HG03565 (cell line): ENCODE data around the gene DGKD.

ENCODE experiments used
- ATAC-seq: cut with Tn5 transposase; IDR thresholded peaks from one replicate; pipeline ENCODE4 v1.9.1; 2021; ENCODE audit warnings: mild to moderate bottlenecking, moderate library complexity; ENCODE audit not compliant: unreplicated experiment

Gene DGKD

DNA sequence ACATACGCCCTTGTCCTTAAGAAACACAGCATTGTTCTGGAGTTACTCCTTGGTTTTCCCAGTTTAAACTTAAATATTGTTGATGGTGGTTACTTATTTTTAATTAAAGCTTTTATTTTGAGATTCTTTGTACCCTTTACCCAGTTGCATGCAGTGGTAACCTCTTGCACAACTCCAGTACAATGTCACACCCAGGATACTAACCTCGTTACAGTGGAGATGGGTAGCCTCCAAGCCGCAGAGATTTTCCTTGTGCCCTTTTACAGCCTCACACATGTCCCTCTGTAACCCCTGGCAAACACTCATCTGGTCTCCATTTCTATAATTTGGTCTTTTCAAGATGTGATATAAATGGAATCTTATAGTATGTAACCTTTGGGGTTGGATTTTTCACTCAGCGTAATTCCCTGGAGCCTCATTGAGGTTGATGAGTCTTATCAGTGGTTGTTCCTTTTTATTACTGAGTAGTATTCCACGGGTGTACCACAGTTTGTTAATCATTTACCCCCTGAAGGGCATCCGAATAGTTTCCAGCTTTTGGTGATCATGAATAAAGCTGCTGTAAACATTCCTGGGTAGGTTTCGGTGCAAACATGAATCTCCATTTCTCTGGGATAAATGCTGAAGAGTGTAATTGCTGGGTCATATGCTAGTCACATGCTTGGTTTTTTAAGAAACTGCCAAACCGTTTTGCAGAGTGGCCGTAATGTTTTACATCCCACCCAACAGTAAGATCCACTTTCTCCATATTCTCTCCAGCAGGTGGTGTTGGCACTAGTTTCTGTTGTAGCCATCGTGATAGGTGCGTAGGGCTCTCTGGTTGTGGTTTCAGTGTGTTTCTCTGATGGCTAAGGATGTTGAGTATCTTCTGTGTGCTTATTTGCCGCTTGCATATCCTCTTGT lies 68.6 kb downstream of the DGKD start:
- ATAC-seq = no peak

DNA sequence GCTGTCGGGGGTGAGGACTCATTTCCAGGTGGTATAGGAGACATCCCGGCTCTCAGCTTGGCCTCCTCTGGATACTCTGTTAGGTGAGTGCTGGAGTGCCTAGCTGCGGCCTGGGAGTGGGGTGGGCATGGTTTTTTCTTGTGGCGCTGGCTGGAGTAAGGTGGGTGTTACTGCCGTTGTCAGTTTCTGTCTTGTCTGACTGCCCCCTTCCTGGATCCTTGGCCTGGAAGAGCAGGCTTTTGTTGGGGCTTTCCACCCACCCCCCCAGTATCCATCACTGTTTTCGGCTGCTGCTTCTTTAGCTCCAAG lies 69.2 kb downstream of the DGKD start:
- no peak for ATAC-seq

DNA sequence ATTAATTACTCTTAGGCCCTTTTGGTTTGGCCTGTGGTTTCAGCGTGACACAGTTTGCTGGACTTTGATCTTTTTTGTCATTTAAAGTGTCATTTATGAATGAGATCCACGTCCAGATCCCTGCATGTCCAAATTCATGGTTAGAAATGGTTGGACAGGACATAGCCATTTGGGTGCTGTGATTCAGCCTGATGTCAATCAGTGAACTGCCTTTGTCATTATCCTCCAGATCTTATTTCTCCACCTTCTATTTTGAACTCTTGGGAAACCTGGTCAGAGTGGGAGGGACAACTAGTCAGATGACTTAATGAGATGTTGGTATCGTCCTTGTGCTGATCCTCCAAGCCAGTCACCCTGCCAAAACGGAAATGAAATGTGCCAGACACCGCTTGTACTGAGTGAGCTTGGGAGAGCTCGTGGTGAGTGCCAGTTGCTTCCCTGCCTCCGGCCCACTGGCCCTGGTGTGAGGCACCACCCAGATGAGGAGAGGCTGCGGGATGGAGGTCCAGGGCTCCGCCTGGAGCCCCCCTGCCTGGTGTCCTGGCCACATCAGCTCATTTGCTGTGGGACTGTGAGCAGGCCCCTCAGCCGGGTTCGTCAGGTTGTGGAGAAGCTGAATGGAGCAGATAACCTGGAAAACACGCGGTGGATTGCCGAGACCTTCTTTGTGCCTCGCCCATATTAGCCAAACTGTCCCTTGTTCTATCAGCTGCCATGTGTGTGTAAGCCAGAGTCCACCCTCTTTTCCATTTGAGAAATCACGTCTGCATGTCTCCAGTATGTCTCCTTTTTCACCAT lies 70.1 kb downstream of the DGKD start:
- ATAC-seq = no peak

DNA sequence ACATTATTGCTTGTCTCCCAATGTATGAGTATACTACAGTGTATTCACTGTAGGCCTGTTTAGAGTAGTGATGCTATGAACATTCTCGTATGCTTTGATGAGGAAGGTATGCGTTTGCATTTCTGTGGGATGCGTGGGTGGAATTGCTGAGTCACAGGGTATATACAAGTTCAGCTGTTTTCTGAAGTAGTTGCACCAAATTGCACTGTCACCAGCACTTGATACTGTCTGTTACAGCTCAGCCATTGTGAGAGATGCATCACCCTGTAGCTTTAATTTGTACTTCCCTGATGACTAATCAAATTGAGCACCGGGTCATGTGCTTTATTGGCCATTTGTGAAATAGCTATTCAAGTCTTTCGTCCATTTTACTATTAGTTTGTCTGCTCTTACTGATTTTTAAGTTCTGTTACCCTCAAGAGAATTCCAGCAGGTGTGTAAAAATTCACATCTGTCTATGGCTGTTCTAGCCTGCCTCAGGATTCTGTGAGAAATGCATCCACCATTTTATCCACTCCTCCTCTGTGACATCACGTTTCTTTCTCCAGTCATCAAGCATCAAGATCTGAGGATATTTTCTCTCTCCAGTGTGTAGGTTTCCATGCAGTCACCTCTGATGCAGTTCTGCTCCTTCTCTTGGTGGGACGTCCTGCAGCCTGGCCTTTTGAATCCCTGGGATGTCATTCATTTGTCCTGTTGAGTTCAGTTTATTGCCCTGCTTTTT lies 72.5 kb downstream of the DGKD start:
- ATAC-seq = no peak

DNA sequence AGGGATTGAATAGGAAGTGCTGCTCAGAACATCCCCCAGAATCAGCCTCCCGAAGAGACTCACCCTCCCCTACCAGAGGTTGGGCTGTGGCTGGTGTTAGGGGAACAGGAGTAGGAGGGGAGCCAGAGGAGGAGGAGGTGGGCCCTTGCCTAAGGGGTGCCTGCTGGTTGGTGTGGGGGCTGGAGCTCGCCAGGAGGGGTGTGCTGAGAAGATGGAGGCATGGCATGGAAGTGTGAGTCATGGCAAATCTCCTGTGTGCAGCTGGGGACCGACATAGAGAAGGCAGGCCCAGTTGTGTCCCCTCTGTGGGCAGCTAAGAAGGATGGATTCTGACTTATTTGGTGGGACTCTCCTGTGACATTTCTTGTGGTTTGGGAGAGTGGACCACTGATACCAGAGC lies 73.7 kb downstream of the DGKD start:
- ATAC-seq = no peak

DNA sequence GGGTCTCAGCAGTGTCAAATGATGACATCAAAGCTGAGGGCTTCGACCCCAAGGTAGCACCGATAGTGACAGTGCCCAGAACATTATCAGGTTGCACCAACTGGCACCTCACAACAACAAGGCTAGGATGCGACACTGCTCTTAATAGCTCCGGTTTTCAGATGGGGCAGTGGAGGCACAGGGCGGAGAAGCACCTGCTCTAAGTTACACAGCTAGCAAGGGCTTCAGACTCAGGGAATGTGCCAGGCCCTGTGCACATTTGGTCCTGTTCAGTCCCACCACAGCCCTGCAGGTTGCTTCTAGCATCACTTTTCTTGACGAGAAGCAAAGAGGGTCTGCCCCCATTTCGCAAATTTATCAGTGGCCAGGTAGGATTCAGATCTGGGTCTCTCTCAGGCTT lies 74.1 kb downstream of the DGKD start:
- no peak for ATAC-seq

DNA sequence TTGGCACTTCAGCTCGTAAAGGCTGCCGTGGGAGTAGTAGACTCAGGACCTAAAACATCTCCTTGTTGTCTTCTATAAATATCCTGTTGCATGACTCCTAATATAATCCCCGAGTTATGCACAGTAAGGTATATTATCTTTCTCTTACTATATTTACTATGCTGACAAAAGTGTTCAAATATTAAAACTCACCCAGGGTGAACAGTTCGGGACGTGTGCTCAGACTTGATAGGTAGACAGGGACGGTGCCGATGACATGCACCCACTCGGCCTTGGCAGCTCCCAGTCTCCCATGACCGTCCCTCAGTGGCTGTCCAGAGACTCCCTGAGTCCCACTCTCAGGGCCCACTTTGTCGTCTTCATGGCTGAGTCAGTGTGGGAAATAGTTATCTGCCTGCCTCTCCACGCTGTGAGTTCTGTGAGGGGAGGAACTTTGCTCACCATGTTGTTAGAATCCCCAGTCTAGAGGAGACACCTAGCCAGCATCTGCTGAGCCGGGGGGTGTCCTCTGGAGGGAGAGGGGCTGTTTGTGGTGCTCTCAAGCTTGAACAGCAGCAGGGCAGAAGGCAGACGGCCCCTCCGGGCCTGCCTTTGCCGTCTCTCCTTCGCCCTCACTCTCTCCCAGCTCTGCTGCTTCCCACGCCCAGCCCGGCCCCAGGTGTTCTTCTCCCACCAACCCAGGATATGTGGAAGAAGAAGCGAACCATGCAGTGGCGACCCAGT lies 75.0 kb downstream of the DGKD start:
- ATAC-seq = no peak

DNA sequence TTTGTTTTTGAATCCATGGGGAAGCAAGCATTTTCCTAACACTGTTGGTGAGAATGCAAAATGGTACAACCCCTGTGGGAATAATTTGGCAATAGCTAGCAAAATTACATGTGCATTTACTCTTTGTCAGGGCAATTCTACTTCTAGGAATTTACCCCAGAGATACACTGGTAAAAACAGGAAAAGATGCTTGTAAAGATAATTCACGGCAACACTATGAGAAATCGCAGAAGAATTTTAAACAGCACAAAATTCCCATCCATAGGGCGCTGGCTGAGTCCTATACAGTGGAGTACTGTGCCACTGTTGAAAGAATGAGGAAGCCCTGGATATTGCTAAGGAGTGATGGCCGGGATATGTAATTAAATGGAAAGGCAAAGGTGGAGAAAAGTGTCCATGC lies 75.8 kb downstream of the DGKD start:
- ATAC-seq = no peak

DNA sequence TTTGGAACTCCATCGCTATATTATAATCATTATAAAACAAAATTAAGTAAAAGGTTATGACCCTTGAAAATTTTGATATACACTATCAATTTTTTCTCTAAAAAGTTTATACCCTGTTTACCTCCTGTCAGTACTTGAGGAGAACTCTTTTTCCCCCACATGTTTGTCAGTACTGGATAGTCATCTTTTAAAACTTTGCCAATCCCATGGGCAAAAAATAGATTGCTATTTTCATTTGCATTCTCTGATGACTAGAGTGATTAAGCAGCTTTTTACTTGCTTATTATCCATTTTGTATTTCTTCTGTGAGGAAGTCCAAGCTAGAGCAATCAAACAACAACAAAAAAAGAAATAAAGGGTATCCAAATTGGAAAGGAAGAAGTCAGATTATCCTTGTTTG lies 76.4 kb downstream of the DGKD start:
- no peak for ATAC-seq

DNA sequence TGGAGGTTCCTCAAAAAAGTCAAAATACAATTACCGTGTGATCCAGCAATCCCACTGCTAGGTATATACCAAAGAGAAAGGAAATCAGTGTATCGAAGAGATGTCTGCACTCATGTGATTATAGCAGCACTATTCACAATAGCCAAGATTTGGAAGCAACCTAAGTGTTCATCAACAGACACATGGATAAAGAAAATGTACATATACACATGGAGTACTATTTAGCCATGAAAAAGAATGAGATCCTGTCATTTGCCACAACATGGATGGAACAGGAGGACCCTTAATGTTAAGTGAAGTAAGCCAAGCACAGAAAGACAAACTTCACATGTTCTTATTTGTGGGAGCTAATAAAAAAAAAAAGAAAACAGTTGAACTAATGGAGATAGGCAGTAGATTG lies 78.7 kb downstream of the DGKD start:
- ATAC-seq = no peak

DNA sequence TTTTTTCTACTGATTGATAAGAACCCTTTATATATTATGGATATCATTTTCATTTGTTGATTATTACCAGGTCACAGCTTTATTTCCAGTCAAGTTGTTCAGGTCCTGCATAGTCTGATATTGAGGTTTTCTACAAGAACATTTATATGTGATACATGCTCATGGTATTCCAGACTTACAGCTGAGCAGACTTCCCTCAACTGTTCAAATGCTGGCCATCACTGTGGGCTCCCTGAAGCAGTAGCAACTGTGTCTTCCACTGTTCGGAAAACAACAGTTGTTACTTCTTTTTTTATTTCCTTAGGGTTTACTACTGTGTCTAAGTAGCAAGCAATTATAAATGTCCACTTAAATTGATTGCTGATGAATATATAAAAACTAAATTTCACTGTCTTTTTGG lies 79.5 kb downstream of the DGKD start:
- no peak for ATAC-seq

DNA sequence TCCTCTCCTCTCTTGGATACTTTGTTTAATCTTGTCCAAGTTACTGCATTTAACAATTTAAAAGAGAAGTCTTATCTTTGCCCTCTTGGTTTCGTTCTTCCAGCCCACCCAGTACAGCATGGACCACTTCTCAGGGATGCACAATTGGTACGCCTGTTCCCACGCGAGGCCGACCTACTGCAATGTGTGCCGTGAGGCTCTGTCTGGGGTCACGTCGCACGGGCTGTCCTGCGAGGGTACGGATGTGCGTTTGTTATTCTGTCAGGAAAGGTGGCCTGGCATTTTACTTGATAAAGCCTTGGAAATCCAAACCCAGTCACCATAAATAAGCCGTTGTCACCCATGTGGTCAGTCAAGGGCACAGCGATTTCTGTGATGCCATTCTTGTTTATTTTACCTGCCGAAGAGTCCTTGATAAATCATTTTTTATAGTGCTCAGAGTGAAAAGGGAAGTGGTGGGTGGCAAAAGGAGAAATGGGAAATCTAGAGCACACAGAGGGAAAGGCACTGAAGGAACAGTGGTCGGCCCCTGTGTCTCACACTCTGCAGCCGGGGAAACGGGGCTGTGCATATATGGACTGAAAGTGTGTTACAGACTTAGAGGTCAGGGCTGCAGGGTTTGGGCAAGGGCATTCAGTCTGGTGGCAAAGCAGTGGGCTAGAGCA lies 80.5 kb downstream of the DGKD start:
- no peak for ATAC-seq

DNA sequence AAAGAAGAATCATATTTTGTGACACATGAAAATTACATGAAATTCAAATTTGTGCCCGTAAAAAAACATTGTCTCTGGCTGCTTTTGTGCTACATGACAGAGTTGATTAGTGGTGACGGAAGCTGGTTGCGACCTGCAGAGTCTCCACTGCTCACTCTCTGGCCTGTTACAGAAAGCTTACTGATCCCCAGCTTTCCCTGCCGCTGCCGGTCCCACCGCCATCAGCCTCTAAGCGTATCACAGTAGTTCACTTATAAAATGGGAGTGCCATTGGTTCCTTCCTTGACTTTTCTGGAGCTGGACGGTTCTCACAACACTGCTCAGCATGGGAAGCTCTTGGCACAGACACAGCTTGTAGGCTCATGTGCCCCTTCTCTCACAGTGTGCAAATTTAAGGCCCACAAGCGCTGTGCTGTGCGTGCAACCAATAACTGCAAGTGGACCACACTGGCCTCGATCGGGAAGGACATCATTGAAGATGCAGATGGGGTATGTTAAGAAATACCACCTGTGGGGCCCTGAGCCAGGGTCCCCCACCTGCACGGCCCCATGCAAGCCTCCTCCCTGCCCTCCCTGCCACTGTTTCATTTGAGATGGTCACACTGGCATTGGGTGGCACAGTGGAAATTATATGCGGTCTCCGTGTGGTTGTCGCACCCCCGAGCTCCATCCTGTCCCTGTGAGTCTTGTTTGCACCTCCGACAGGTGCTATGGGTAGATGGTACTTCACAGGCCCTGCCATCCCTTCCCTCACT lies 81.3 kb downstream of the DGKD start:
- no peak for ATAC-seq

DNA sequence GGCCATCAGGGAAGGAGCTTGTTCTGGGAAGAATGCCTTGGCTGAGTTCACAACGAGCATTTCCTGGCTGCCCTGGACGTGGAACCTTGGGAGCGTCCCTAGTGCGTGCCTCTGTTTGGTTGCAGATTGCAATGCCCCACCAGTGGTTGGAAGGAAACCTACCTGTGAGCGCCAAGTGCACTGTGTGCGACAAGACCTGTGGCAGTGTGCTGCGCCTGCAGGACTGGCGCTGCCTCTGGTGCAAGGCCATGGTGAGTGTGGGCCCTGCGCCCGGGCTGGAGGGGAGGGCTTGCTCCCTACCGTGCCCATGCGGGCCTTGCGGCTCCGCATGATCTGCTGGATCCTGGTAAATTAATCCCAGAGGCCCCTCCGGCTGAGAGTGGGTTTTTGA lies 81.9 kb downstream of the DGKD start:
- no peak for ATAC-seq

DNA sequence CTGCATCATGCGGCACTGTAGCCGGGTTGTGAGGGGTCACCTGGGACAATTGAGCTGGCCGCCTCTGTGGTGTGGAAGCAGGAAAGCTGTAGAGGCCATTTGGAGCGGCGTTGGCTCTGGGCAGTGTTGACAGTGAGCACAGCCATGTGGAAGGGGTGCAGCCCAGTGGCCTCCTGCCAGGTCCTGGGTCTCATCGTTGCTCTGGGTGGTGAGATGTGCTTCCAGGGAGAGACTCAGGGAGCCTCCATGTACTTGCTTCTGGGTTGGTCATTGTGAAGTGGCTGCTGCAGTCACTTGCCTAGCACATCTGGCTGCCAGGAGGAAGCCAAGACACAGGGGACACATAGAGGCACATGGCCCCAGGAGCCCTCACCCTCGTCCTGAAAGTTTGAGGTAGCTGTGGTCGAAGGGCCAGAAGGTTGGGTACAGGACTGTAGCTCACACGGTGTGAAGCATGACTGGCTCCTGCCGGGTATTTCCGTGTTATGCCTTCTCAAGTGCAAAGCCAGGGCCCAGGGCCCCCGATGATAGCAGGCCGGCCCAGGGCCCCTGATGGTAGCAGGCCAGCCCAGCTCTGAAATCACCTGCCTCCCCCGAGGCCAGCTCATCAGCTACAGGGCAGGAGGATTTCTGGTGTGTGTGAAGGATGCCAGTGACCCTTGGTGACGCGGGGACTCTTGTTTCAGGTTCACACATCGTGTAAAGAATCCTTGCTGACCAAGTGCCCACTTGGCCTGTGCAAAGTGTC lies 82.6 kb downstream of the DGKD start:
- no peak for ATAC-seq

DNA sequence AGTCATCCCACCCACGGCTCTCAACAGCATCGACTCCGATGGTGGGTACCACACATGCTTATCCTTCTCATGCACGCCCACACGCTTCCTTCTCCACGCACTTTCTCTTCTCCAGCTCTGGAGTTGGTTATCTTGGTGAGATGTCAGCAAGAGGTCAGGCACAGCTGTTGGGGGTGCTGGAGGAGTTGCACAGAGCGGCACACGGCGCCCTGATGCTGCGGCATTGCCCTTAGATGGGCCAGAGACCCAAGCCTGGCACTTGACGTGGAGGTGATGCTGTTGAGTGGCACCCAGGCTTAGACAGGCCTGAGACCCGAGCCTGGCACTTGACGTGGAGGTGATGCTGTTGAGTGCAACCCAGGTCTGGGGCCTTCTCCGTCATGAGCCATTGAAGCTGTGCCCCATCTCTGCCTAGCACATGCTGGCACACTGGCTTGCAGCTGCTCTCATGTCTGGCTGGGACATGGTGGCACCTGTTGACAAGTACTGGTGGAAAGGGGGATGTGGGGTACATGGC lies 83.2 kb downstream of the DGKD start:
- ATAC-seq = no peak

DNA sequence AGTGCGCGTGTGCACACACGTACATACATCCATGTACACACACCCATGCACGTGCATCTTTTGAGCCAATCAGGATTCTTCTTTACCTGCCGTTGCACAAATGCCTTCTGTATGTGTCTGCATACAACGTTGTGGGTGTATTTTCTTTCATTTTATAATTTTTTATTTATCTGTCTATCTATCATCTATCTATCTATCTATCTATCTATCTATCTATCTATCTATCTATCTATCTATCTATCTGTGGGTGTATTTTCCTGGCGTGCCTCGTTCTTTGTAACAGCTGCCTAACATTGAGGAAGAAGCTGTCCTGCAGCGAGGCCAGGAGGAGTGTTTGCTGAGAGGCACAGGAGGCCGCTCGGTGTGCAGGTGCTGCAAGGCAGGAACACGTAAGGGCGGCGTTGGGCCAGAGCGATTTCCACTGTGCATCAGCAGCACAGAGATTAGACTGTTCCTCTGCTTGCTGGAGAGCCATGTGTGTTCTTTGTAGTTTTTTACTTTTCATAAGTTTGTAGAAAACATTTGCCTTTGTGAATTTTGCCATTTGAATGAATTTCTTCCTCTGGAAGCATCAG lies 84.4 kb downstream of the DGKD start:
- ATAC-seq = no peak

DNA sequence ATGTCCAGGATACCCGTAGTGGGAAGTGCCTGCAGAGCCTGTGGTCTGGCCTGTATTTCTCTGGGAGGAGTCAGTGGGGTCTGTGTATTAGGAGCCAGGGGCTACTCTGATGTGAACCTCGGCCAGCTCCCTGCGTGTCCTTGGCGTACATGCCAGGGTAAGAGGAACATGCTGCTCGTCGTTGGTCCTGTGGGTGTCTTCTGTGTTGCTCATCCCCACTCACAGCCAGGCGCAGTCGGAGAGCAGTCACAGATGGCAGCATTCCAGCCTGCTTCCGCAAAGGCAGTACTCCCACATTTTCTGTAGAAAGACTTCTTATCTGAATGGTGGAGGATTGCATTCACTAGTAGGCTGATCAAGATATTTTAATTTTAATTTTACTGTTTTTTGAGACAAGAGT lies 84.9 kb downstream of the DGKD start:
- no peak for ATAC-seq

DNA sequence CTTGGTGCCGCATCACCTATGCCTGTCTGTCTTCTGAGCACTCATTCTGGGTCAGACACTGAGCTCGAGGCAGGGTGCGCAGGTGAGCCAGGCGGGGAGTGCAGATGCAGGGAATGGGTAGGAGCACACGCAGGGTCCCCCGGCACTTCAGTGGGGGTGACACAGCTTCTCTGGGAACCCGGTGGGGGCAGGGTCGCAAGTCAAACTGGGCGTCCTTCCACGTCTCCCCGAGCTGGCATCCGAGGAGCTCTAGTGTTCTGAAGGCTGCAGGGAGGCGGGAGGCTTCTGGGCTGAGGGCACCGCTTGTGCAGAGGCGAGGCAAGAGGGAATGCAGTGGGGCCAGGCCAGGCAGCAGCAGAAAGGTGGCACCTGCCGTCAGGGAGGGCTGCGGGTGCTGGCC lies 86.0 kb downstream of the DGKD start:
- ATAC-seq = no peak
